HepG2 (cell line): ENCODE measurements around the gene ERRFI1. TPM values are rescaled to one million over a fixed set of nuclear protein-coding genes. Genes with fewer than 3 reads are reported as not detected.

Experiments used
- BRD4 ChIP-seq: sonication (generic); formaldehyde crosslinking; IDR thresholded peaks from 2 replicates; pipeline ENCODE4 v1.4.0; 2020; ENCODE audit warnings: missing genetic modification reagents
- GABPA ChIP-seq, 2 experiments: IDR thresholded peaks; 2 replicates each; pipeline ENCODE4 v1.6.1; 2011 to 2016; ENCODE audit warnings: low read depth in 2 of 2, low read length in 1 of 2, missing biosample characterization in 1 of 2, missing genetic modification characterization in 1 of 2
- IKZF1 ChIP-seq: fragments of 450-650 bp; IDR thresholded peaks from 2 replicates; pipeline ENCODE4 v1.7.1; 2016
- NFKB2 ChIP-seq: sonication (generic); formaldehyde crosslinking; IDR thresholded peaks from 2 replicates; pipeline ENCODE4 v1.4.0; 2020; ENCODE audit warnings: missing genetic modification reagents, borderline replicate concordance
- POLR2AphosphoS5 ChIP-seq: IDR thresholded peaks from 2 replicates; pipeline ENCODE4 v1.6.1; 2012; ENCODE audit warnings: low read depth, low read length
- RBFOX2 ChIP-seq: fragments of 200-400 bp; formaldehyde crosslinking; IDR thresholded peaks from 2 replicates; pipeline ENCODE4 v1.6.1; 2017; ENCODE audit warnings: low read depth, mild to moderate bottlenecking, low read length
- SP2 ChIP-seq: sonication (generic); formaldehyde crosslinking; IDR thresholded peaks from 2 replicates; pipeline ENCODE4 v1.5.1; 2020; ENCODE audit warnings: mild to moderate bottlenecking, missing genetic modification reagents
- TEAD3 ChIP-seq: optimal IDR thresholded peaks from 2 replicates; pipeline ENCODE3; 2016; ENCODE audit warnings: borderline replicate concordance
- ZBTB8A ChIP-seq: sonication (generic); formaldehyde crosslinking; IDR thresholded peaks from 2 replicates; pipeline ENCODE4 v1.4.0; 2020; ENCODE audit warnings: mild to moderate bottlenecking, low read depth, missing genetic modification reagents, borderline replicate concordance
- ZNF207 ChIP-seq: fragments of 450-650 bp; IDR thresholded peaks from 2 replicates; pipeline ENCODE4 v1.6.1; 2016; ENCODE audit warnings: antibody characterized with exemption, borderline replicate concordance
- ZNF343 ChIP-seq: sonication (generic); formaldehyde crosslinking; IDR thresholded peaks from 2 replicates; pipeline ENCODE4 v1.4.0; 2020; ENCODE audit warnings: mild to moderate bottlenecking, missing genetic modification reagents
- ZNF530 ChIP-seq: sonication (generic); formaldehyde crosslinking; IDR thresholded peaks from 2 replicates; pipeline ENCODE4 v1.5.0; 2020; ENCODE audit warnings: low read depth, mild to moderate bottlenecking, missing genetic modification reagents
- ZNF720 ChIP-seq: sonication (generic); formaldehyde crosslinking; IDR thresholded peaks from 2 replicates; pipeline ENCODE4 v1.4.0; 2020; ENCODE audit warnings: missing genetic modification reagents
- ZNF83 ChIP-seq: sonication (generic); formaldehyde crosslinking; IDR thresholded peaks from 2 replicates; pipeline ENCODE4 v1.4.0; 2020; ENCODE audit warnings: missing genetic modification reagents, mild to moderate bottlenecking, borderline replicate concordance
- ZSCAN29 ChIP-seq: sonication (generic); formaldehyde crosslinking; conservative IDR thresholded peaks from 2 replicates; pipeline ENCODE4 v1.4.0; 2020; ENCODE audit warnings: mild to moderate bottlenecking, missing genetic modification reagents
- polyA plus RNA-seq, 8 experiments: library from polyadenylated mRNA; depleted of rRNA in 3 of 8; stranded (reverse) in 7 of 8; unstranded in 1 of 8; fragments of >200 nt; fragmentation: Illumina TruSeq in 4 of 8; extraction: Trizol in 4 of 8; gene quantifications; 2 replicates each; pipeline versions ENCODE4 v1.2.1 to v1.2.3, GENCODE V29; 2011 to 2016; ENCODE audit warnings: low read depth in 4 of 8, missing spikeins in 1 of 8, mixed read lengths in 1 of 8; ENCODE audit not compliant: insufficient read depth in 1 of 8
- total RNA-seq, 5 experiments: library from RNA; depleted of rRNA; stranded (reverse); fragments of >200 nt; fragmentation: Illumina TruSeq; extraction: Trizol; gene quantifications; 2 replicates each; pipeline ENCODE4 v1.2.3, GENCODE V29; 2016; ENCODE audit warnings: low read depth in 1 of 5
- TF ChIP-seq, protein P1 (sequence below), 2 experiments: IDR thresholded peaks; 2 replicates each; pipeline ENCODE4 v1.6.1; 2011 to 2012; ENCODE audit warnings: low read length in 2 of 2, borderline replicate concordance in 1 of 2, low read depth in 1 of 2, mild to moderate bottlenecking in 1 of 2, moderate library complexity in 1 of 2
- TF ChIP-seq, protein P2 (sequence below): IDR thresholded peaks from 2 replicates; pipeline ENCODE4 v1.6.1; 2016; ENCODE audit warnings: missing biosample characterization, missing genetic modification reagents, low read depth
- TF ChIP-seq, protein P3 (sequence below): sonication (generic); formaldehyde crosslinking; IDR thresholded peaks from 2 replicates; pipeline ENCODE4 v1.4.0; 2020; ENCODE audit warnings: missing genetic modification reagents, borderline replicate concordance
- TF ChIP-seq, protein P4 (sequence below): sonication (generic); formaldehyde crosslinking; IDR thresholded peaks from 2 replicates; pipeline ENCODE4 v1.4.0; 2020; ENCODE audit warnings: missing genetic modification reagents
- TF ChIP-seq, protein P5 (sequence below): IDR thresholded peaks from 2 replicates; pipeline ENCODE4 v1.6.1; 2012; ENCODE audit warnings: low read depth, low read length, improper control_type of control experiment

ERRFI1 gene
- total and polyA plus RNA-seq, 2 of the 13 experiments (the other 11 are each of a cell fraction or from before 2014, with no cell fraction given), result 84.4 to 753 TPM

DNA sequence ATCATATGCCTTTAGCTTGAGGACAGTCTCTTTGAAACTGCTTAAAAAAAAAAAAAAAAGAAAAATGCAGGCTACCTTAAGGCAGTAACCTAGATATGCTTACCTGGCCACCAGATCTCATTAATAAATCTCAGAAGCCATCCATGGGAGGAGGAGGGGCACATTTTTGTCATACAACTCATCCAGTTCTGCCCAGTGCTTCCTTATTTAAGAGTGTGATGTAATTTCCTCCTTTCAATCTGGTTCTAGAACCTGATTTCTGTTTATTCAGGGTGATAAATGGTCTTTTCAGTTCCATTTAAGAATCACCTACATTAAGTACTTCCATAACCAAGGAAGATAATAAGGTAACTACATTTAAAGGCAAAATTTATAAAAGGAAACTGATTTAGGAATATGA is 6.1 kb downstream of the ERRFI1 start (continued):
- TF ChIP-seq, protein P1, sequence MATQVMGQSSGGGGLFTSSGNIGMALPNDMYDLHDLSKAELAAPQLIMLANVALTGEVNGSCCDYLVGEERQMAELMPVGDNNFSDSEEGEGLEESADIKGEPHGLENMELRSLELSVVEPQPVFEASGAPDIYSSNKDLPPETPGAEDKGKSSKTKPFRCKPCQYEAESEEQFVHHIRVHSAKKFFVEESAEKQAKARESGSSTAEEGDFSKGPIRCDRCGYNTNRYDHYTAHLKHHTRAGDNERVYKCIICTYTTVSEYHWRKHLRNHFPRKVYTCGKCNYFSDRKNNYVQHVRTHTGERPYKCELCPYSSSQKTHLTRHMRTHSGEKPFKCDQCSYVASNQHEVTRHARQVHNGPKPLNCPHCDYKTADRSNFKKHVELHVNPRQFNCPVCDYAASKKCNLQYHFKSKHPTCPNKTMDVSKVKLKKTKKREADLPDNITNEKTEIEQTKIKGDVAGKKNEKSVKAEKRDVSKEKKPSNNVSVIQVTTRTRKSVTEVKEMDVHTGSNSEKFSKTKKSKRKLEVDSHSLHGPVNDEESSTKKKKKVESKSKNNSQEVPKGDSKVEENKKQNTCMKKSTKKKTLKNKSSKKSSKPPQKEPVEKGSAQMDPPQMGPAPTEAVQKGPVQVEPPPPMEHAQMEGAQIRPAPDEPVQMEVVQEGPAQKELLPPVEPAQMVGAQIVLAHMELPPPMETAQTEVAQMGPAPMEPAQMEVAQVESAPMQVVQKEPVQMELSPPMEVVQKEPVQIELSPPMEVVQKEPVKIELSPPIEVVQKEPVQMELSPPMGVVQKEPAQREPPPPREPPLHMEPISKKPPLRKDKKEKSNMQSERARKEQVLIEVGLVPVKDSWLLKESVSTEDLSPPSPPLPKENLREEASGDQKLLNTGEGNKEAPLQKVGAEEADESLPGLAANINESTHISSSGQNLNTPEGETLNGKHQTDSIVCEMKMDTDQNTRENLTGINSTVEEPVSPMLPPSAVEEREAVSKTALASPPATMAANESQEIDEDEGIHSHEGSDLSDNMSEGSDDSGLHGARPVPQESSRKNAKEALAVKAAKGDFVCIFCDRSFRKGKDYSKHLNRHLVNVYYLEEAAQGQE (IDR thresholded peaks at IDR 0.05; ENCODE audit: borderline replicate concordance in 1 of 2, low read depth in 1 of 2, low read length in 2 of 2), result 0 out of 4 replicates have a peak, but pooled peaks of 1 of the 2 experiments have one; percentile 14
- TF ChIP-seq, protein P2, sequence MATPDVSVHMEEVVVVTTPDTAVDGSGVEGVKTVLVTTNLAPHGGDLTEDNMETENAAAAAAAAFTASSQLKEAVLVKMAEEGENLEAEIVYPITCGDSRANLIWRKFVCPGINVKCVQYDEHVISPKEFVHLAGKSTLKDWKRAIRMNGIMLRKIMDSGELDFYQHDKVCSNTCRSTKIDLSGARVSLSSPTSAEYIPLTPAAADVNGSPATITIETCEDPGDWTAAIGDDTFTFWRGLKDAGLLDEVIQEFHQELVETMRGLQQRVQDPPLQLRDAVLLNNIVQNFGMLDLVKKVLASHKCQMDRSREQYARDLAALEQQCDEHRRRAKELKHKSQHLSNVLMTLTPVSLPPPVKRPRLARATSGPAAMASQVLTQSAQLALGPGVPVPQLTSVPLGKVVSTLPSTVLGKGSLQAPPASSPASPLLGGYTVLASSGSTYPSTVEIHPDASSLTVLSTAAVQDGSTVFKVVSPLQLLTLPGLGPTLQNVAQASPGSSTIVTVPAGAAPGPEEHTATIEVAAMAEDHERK (CRISPR knock-in tag), result no peak
- TF ChIP-seq TEAD3 (CRISPR knock-in tag) (no peak), SP2 (CRISPR knock-in tag) (no peak), IKZF1 (no peak), ZNF343 (no peak), GABPA (IDR thresholded peaks at IDR 0.05; ENCODE audit: low read depth, low read length) (no peak), GABPA (CRISPR knock-in tag; IDR thresholded peaks at IDR 0.05; ENCODE audit: low read depth) (peak; percentile 21; the same call in 1 of the 2 replicates), ZNF530 (no peak), POLR2AphosphoS5 (peak; percentile 37; the same call in 1 of the 2 replicates), ZNF720 (CRISPR knock-in tag) (no peak), ZNF83 (no peak), ZBTB8A (CRISPR knock-in tag) (no peak), ZSCAN29 (CRISPR knock-in tag) (no peak), ZNF207 (no peak), RBFOX2 (peak; percentile 80), NFKB2 (no peak), BRD4 (CRISPR knock-in tag) (no peak)
- TF ChIP-seq, protein P3, sequence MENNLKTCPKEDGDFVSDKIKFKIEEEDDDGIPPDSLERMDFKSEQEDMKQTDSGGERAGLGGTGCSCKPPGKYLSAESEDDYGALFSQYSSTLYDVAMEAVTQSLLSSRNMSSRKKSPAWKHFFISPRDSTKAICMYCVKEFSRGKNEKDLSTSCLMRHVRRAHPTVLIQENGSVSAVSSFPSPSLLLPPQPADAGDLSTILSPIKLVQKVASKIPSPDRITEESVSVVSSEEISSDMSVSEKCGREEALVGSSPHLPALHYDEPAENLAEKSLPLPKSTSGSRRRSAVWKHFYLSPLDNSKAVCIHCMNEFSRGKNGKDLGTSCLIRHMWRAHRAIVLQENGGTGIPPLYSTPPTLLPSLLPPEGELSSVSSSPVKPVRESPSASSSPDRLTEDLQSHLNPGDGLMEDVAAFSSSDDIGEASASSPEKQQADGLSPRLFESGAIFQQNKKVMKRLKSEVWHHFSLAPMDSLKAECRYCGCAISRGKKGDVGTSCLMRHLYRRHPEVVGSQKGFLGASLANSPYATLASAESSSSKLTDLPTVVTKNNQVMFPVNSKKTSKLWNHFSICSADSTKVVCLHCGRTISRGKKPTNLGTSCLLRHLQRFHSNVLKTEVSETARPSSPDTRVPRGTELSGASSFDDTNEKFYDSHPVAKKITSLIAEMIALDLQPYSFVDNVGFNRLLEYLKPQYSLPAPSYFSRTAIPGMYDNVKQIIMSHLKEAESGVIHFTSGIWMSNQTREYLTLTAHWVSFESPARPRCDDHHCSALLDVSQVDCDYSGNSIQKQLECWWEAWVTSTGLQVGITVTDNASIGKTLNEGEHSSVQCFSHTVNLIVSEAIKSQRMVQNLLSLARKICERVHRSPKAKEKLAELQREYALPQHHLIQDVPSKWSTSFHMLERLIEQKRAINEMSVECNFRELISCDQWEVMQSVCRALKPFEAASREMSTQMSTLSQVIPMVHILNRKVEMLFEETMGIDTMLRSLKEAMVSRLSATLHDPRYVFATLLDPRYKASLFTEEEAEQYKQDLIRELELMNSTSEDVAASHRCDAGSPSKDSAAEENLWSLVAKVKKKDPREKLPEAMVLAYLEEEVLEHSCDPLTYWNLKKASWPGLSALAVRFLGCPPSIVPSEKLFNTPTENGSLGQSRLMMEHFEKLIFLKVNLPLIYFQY (CRISPR knock-in tag), result no peak
- TF ChIP-seq, protein P4, sequence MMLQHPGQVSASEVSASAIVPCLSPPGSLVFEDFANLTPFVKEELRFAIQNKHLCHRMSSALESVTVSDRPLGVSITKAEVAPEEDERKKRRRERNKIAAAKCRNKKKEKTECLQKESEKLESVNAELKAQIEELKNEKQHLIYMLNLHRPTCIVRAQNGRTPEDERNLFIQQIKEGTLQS (CRISPR knock-in tag), result peak; percentile 44; the same call in 1 of the 2 replicates
- TF ChIP-seq, protein P5, sequence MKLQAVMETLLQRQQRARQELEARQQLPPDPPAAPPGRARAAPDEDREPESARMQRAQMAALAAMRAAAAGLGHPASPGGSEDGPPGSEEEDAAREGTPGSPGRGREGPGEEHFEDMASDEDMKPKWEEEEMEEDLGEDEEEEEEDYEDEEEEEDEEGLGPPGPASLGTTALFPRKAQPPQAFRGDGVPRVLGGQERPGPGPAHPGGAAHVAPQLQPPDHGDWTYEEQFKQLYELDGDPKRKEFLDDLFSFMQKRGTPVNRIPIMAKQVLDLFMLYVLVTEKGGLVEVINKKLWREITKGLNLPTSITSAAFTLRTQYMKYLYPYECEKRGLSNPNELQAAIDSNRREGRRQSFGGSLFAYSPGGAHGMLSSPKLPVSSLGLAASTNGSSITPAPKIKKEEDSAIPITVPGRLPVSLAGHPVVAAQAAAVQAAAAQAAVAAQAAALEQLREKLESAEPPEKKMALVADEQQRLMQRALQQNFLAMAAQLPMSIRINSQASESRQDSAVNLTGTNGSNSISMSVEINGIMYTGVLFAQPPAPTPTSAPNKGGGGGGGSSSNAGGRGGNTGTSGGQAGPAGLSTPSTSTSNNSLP, result 0 out of 2 replicates have a peak, but pooled peaks have one; percentile 11
